NB4 (cell line): ENCODE data around the gene CNTN6.

ENCODE experiments used
- DNase-seq: peaks from one replicate; pipeline ENCODE4 v3.0.0; 2010; ENCODE audit warnings: low read depth
- H3K4me3 ChIP-seq: one replicate; pipeline ENCODE4 v1.5.1; 2011; ENCODE audit warnings: mild to moderate bottlenecking, low read depth, low read length, moderate library complexity
- MYC ChIP-seq: IDR thresholded peaks from 2 replicates; pipeline ENCODE4 v1.6.1; 2011; ENCODE audit warnings: low read depth, low read length
- POLR2A ChIP-seq: IDR thresholded peaks from 2 replicates; pipeline ENCODE4 v1.6.1; 2011; ENCODE audit warnings: mild to moderate bottlenecking; ENCODE audit not compliant: insufficient read length; ENCODE audit errors: extremely low read depth
- TF ChIP-seq, protein P1 (sequence below): IDR thresholded peaks from 2 replicates; pipeline ENCODE4 v1.6.1; 2011; ENCODE audit warnings: low read depth, low read length
- TF ChIP-seq, protein P2 (sequence below): IDR thresholded peaks from one replicate; pipeline ENCODE4 v1.5.1; 2012; ENCODE audit warnings: low read depth, low read length

The CNTN6 gene

DNA sequence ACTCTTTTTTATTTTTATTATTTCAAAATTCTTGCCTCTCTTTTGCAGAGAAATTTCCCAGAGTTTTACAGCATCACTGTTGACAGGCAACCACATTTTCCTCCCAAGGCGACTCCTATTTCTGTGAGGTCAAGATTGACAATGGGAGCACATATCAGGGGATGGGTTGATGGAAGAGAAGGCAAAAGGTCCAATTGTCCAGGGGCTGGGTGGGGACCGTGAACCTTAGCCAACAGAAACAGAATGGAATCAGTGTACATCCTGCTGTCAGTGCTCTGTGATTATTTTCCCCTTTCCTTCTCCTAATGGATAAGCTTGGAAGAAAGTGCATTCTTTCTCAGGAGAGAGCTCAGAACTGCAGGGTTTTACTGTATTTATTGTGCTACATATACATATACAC lies 42.4 kb downstream of the CNTN6 start:
- TF ChIP-seq, protein P1, sequence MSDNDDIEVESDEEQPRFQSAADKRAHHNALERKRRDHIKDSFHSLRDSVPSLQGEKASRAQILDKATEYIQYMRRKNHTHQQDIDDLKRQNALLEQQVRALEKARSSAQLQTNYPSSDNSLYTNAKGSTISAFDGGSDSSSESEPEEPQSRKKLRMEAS: no peak
- TF ChIP-seq POLR2A (no peak), MYC (no peak)
- TF ChIP-seq, protein P2, sequence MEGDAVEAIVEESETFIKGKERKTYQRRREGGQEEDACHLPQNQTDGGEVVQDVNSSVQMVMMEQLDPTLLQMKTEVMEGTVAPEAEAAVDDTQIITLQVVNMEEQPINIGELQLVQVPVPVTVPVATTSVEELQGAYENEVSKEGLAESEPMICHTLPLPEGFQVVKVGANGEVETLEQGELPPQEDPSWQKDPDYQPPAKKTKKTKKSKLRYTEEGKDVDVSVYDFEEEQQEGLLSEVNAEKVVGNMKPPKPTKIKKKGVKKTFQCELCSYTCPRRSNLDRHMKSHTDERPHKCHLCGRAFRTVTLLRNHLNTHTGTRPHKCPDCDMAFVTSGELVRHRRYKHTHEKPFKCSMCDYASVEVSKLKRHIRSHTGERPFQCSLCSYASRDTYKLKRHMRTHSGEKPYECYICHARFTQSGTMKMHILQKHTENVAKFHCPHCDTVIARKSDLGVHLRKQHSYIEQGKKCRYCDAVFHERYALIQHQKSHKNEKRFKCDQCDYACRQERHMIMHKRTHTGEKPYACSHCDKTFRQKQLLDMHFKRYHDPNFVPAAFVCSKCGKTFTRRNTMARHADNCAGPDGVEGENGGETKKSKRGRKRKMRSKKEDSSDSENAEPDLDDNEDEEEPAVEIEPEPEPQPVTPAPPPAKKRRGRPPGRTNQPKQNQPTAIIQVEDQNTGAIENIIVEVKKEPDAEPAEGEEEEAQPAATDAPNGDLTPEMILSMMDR: no peak
- DNase-seq: no peak

DNA sequence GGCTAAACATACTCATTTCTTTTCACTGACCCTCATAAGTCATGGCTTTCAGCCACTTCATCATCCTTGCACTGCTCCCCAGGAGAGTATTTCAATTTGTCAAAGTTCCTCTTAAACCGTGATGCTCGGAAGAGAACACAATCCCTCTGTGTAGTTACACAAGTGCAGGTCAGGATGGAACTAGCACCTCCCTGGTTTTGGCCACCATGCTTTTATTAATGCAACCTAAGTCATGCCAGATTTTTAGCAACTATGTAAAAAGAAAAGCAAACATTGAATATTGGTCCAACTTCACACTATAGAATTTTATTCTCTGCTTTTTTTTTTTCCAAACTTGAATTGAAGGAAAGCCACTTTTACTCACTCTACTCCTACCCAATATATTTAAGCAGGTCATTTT lies 45.2 kb downstream of the CNTN6 start:
- no peak for DNase-seq
- TF ChIP-seq POLR2A: no peak
- TF ChIP-seq, protein P1: no peak
- no peak for TF ChIP-seq MYC
- TF ChIP-seq, protein P2: no peak
- no peak overlapping the region for H3K4me3 ChIP-seq

More for the DNA sequence above, 42.4 kb downstream of the CNTN6 start:
- H3K4me3 ChIP-seq: no peak overlapping the region

DNA sequence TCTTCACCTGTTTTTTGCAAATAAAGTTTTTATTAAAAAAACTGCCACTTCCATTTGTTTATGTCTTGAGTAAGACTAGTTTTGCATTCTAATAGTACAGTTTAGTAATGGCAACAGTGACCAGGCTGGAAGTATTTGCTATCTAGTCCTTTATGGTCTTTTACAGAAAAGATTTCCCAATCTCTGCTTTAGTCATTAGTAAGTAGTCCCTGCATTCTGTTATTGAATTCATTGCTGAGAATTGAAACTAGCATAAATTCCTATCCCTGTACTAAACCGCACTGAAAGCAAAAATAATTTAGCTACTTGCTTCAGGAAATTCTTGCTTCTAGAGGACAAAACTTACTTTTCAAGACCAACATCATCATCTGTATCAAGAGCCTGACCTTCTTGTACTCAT lies 46.2 kb downstream of the CNTN6 start:
- H3K4me3 ChIP-seq: no peak overlapping the region
- no peak for DNase-seq
- no peak for TF ChIP-seq MYC
- TF ChIP-seq, protein P1: no peak
- TF ChIP-seq, protein P2: no peak
- TF ChIP-seq POLR2A: no peak

DNA sequence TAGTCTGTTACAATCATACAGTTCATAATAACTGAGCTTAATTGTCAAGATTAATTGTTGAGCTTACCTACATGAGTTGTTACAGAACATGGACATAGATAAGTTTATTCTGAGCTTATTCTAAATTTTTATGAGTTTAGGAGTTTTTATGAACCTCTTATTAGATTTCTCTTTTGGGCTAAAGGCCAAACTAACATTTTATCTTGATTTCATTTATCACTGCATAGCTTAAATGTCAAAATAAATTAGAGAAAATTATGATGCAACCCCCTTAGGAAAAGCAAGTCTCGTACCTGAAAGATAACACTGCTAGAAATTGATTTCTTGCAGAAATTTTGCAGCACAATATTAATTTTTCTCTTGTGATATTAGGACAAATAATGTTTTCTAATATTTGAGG lies 54.5 kb downstream of the CNTN6 start:
- TF ChIP-seq, protein P1: no peak
- TF ChIP-seq, protein P2: no peak
- no peak for TF ChIP-seq POLR2A
- TF ChIP-seq MYC: no peak
- no peak overlapping the region for H3K4me3 ChIP-seq

DNA sequence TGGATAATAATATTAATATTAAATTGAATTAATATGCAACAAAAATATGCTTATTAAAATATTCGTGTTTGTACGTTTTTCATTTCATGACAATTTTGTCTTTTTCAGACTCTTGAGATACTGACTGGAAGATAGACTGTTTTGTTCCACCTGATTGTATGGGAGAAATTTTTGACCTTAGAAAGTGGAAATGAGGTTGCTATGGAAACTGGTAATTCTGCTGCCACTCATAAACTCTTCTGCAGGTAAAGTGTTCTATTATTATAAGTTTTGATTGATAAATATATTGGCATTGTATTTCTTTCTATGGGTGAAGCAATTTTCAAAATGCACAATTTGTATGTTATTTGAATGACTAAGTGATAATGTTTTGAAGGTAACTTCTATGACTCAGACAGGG lies 55.0 kb downstream of the CNTN6 start:
- TF ChIP-seq, protein P2: no peak
- TF ChIP-seq MYC: no peak
- TF ChIP-seq POLR2A: no peak
- TF ChIP-seq, protein P1: no peak
- no peak for DNase-seq
- H3K4me3 ChIP-seq: no peak overlapping the region

More for the DNA sequence above, 54.5 kb downstream of the CNTN6 start:
- no peak for DNase-seq
